KMS-11 (cell line): Measurements from ENCODE around the gene VAC14.

ENCODE experiments used
- H2AFZ ChIP-seq: fragments of 200-600 bp; sonication (generic); 2 replicates; pipeline ENCODE4 v1.6.1; 2016; ENCODE audit warnings: antibody characterized with exemption, mixed run types, low read depth
- H3K27ac ChIP-seq: fragments of 200-600 bp; sonication (generic); 2 replicates; pipeline ENCODE4 v1.6.1; 2016; ENCODE audit warnings: mild to moderate bottlenecking, mixed run types
- H3K27me3 ChIP-seq: fragments of 200-600 bp; sonication (generic); 2 replicates; pipeline ENCODE4 v1.6.1; 2017; ENCODE audit warnings: mild to moderate bottlenecking, low read depth, mixed run types, moderate library complexity; ENCODE audit not compliant: insufficient read depth
- H3K36me3 ChIP-seq: fragments of 200-600 bp; sonication (generic); 2 replicates; pipeline ENCODE4 v1.6.1; 2017; ENCODE audit warnings: mild to moderate bottlenecking, mixed run types; ENCODE audit not compliant: insufficient read depth
- H3K4me1 ChIP-seq: fragments of 200-600 bp; sonication (generic); 2 replicates; pipeline ENCODE4 v1.6.1; 2016; ENCODE audit warnings: mild to moderate bottlenecking, low read depth, mixed run types; ENCODE audit not compliant: poor library complexity, severe bottlenecking
- H3K4me2 ChIP-seq: fragments of 200-600 bp; sonication (generic); 2 replicates; pipeline ENCODE4 v1.7.0; 2016; ENCODE audit warnings: mild to moderate bottlenecking, mixed run types
- H3K4me3 ChIP-seq: fragments of 200-600 bp; sonication (generic); IDR thresholded peaks from 2 replicates; pipeline ENCODE4 v1.6.1; 2017; ENCODE audit warnings: low read depth, low read length, mixed read lengths; ENCODE audit not compliant: insufficient read depth
- H3K79me2 ChIP-seq: fragments of 200-600 bp; sonication (generic); 2 replicates; pipeline ENCODE4 v1.6.1; 2016; ENCODE audit warnings: low read depth, mixed run types; ENCODE audit not compliant: insufficient read depth
- H3K9ac ChIP-seq: fragments of 200-600 bp; sonication (generic); 2 replicates; pipeline ENCODE4 v1.6.1; 2016; ENCODE audit warnings: mild to moderate bottlenecking, mixed run types
- H4K20me1 ChIP-seq: fragments of 200-600 bp; sonication (generic); 2 replicates; pipeline ENCODE4 v1.6.1; 2016; ENCODE audit warnings: mild to moderate bottlenecking, mixed run types; ENCODE audit not compliant: insufficient read depth
- CTCF ChIP-seq: fragments of 200-600 bp; sonication (generic); conservative IDR thresholded peaks from 2 replicates; pipeline ENCODE4 v1.6.1; 2017; ENCODE audit warnings: low read depth, mild to moderate bottlenecking, antibody characterized with exemption, low read length, moderate library complexity, mixed read lengths

Gene VAC14

GRCh38 chr16:70682239-70683145 lies 118.5 kb downstream of the VAC14 start:
- TF ChIP-seq CTCF, result no peak
- no peaks in the 10 kb centered on the region for H4K20me1 ChIP-seq
- no peaks in the 10 kb centered on the region for H3K36me3 ChIP-seq
- H3K27me3 ChIP-seq, result no peaks in the 10 kb centered on the region
- H3K4me3 ChIP-seq, result no peak overlapping the region
- no peaks in the 10 kb centered on the region for H3K4me1 ChIP-seq
- H3K27ac ChIP-seq, result no peak overlapping the region
- H3K79me2 ChIP-seq, result no peaks in the 10 kb centered on the region
- H2AFZ ChIP-seq, result no peak overlapping the region
- H3K9ac ChIP-seq, result no peak overlapping the region
- no peak overlapping the region for H3K4me2 ChIP-seq

- TF ChIP-seq CTCF, result no peak
- no peak overlapping the region for H3K4me2 ChIP-seq
Observed at GRCh38 chr16:70681382-70682238, 119.3 kb downstream of the VAC14 start.

GRCh38 chr16:70680495-70681381 lies 120.2 kb downstream of the VAC14 start:
- Histone ChIP-seq H4K20me1 (no peaks in the 10 kb centered on the region), H3K4me2 (no peak overlapping the region), H3K36me3 (no peaks in the 10 kb centered on the region), H3K27me3 (no peaks in the 10 kb centered on the region), H3K79me2 (no peaks in the 10 kb centered on the region), H2AFZ (no peak overlapping the region), H3K4me3 (no peak overlapping the region), H3K27ac (no peak overlapping the region), H3K4me1 (no peaks in the 10 kb centered on the region), H3K9ac (no peak overlapping the region)
- no peak for TF ChIP-seq CTCF

More at GRCh38 chr16:70681382-70682238, 119.3 kb downstream of the VAC14 start:
- Histone ChIP-seq H3K4me3 (no peak overlapping the region), H3K79me2 (no peaks in the 10 kb centered on the region), H4K20me1 (no peaks in the 10 kb centered on the region), H2AFZ (no peak overlapping the region), H3K4me1 (no peaks in the 10 kb centered on the region), H3K27me3 (no peaks in the 10 kb centered on the region), H3K27ac (no peak overlapping the region), H3K9ac (no peak overlapping the region), H3K36me3 (no peaks in the 10 kb centered on the region)
